Neural cell (in vitro differentiated cells): ENCODE results near the gene COL4A2. TPM values are rescaled to one million over a fixed set of nuclear protein-coding genes. Genes with fewer than 3 reads are reported as not detected.

Experiments
- H2AFZ ChIP-seq: fragments of 200-600, 300-800 bp; sonication (generic), shearing (Covaris generic); 2 replicates; pipeline ENCODE4 v1.6.0; 2014; ENCODE audit warnings: low read depth, mild to moderate bottlenecking, antibody characterized with exemption, low read length, moderate library complexity
- H3F3A ChIP-seq: fragments of 200-600 bp; shearing (Covaris generic); 2 replicates; pipeline ENCODE4 v1.6.1; 2016; ENCODE audit warnings: mild to moderate bottlenecking, moderate library complexity, mixed read lengths, antibody characterized with exemption, low read length; ENCODE audit not compliant: insufficient read depth, poor library complexity, severe bottlenecking
- H3K27ac ChIP-seq: fragments of 200-600, 300-800 bp; sonication (generic), shearing (Covaris generic); 2 replicates; pipeline ENCODE4 v1.5.1; 2014; ENCODE audit warnings: mild to moderate bottlenecking, low read length, moderate library complexity
- H3K27me3 ChIP-seq: fragments of 300-800, 200-600 bp; sonication (generic), shearing (Covaris generic); 2 replicates; pipeline ENCODE4 v1.6.0; 2014; ENCODE audit warnings: mild to moderate bottlenecking, low read depth, low read length, moderate library complexity; ENCODE audit not compliant: insufficient read depth
- H3K36me3 ChIP-seq: fragments of 300-800, 200-600 bp; sonication (generic), shearing (Covaris generic); 2 replicates; pipeline ENCODE4 v1.5.1; 2014; ENCODE audit warnings: mild to moderate bottlenecking, antibody characterized with exemption, low read length, moderate library complexity; ENCODE audit not compliant: insufficient read depth
- H3K4me2 ChIP-seq: fragments of 300-800, 200-600 bp; sonication (generic), shearing (Covaris generic); 2 replicates; pipeline ENCODE4 v1.6.0; 2014; ENCODE audit warnings: mild to moderate bottlenecking, low read length
- H3K4me3 ChIP-seq: fragments of 300-800, 200-600 bp; sonication (generic), shearing (Covaris generic); 2 replicates; pipeline ENCODE4 v1.5.1; 2014; ENCODE audit warnings: mild to moderate bottlenecking, low read length, moderate library complexity
- H3K79me2 ChIP-seq: fragments of 200-600 bp; shearing (Covaris generic); replicated peaks from 2 replicates; pipeline ENCODE4 v1.6.0; 2014; ENCODE audit warnings: mild to moderate bottlenecking, low read length, moderate library complexity; ENCODE audit not compliant: insufficient read depth
- H3K9ac ChIP-seq: fragments of 300-800, 200-600 bp; sonication (generic), shearing (Covaris generic); 2 replicates; pipeline ENCODE4 v1.6.1; 2016; ENCODE audit warnings: mild to moderate bottlenecking, low read length, mixed read lengths
- H3K9me2 ChIP-seq: fragments of 200-600 bp; shearing (Covaris generic); 2 replicates; pipeline ENCODE4 v1.6.1; 2016; ENCODE audit warnings: mild to moderate bottlenecking, low read length, mixed read lengths; ENCODE audit not compliant: insufficient read depth
- H3K9me3 ChIP-seq: fragments of 200-600, 300-800 bp; sonication (generic), shearing (Covaris generic); 2 replicates; pipeline ENCODE4 v1.6.1; 2016; ENCODE audit warnings: mild to moderate bottlenecking, mixed run types, low read length, moderate library complexity, mixed read lengths
- H4K20me1 ChIP-seq: fragments of 200-600 bp; shearing (Covaris generic); 2 replicates; pipeline ENCODE4 v1.6.1; 2016; ENCODE audit warnings: mild to moderate bottlenecking, mixed run types; ENCODE audit not compliant: insufficient read depth
- EP300 ChIP-seq: fragments of 450-650 bp; conservative IDR thresholded peaks from 2 replicates; pipeline ENCODE4 v1.6.1; 2014; ENCODE audit warnings: antibody characterized with exemption, mild to moderate bottlenecking, moderate library complexity; ENCODE audit not compliant: poor library complexity, severe bottlenecking
- EZH2 ChIP-seq: fragments of 200-600, 300-800 bp; shearing (Covaris generic), sonication (generic); IDR thresholded peaks from 2 replicates; pipeline ENCODE4 v1.6.1; 2014; ENCODE audit warnings: antibody characterized with exemption, low read length, borderline replicate concordance, mild to moderate bottlenecking; ENCODE audit not compliant: insufficient read depth, poor library complexity, severe bottlenecking
- MXI1 ChIP-seq: fragments of 450-650 bp; conservative IDR thresholded peaks from 2 replicates; pipeline ENCODE4 v1.6.1; 2014; ENCODE audit warnings: antibody characterized with exemption, mild to moderate bottlenecking; ENCODE audit not compliant: poor library complexity, severe bottlenecking
- POLR2AphosphoS5 ChIP-seq: IDR thresholded peaks from 2 replicates; pipeline ENCODE4 v1.6.1; 2012
- RAD21 ChIP-seq: fragments of 450-650 bp; conservative IDR thresholded peaks from 2 replicates; pipeline ENCODE4 v1.6.1; 2014; ENCODE audit warnings: antibody characterized with exemption, mild to moderate bottlenecking, moderate library complexity
- SMC3 ChIP-seq: fragments of 450-650 bp; conservative IDR thresholded peaks from 2 replicates; pipeline ENCODE4 v1.6.1; 2014; ENCODE audit warnings: antibody characterized with exemption, mild to moderate bottlenecking, moderate library complexity; ENCODE audit not compliant: poor library complexity
- TAF1 ChIP-seq: IDR thresholded peaks from 2 replicates; pipeline ENCODE4 v1.6.1; 2012; ENCODE audit warnings: low read depth
- polyA plus RNA-seq: library from polyadenylated mRNA; depleted of rRNA; stranded (reverse); fragments of >200 nt; gene quantifications from 2 replicates; pipeline ENCODE4 v1.2.3, GENCODE V29; 2014
- TF ChIP-seq, protein P1 (sequence below): fragments of 450-650 bp; IDR thresholded peaks from 2 replicates; pipeline ENCODE4 v1.5.1; 2014; ENCODE audit warnings: antibody characterized with exemption, mild to moderate bottlenecking, moderate library complexity; ENCODE audit not compliant: poor library complexity, severe bottlenecking
- TF ChIP-seq, protein P2 (sequence below): IDR thresholded peaks from 2 replicates; pipeline ENCODE4 v1.6.1; 2012; ENCODE audit warnings: borderline replicate concordance

The COL4A2 gene
- polyA plus RNA-seq, 1 donor from 2014 or later, result 30.8 TPM

DNA sequence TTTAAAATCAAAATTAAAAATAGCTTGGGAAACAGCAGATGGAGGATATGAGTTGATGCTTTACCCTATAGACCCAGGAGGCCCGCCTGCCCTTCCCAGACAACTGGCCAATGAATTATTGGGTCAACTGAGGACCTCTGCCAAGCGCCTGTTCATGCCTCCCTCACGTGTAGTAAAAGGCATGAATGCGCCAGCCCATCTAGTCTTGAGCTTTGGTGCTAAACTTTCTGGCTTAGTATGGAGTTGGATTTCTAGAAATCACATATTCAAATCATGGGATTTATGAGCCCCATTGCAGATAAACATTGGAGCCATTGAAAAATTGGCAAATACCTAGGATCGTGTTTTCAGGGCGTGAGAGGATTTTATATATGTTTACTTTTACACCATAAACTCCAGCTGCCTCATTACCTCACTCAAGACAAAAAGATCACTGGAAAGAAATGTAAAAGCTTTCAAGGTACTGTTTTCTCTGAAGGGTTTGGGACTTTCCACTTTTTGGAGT, 47.1 kb downstream of the COL4A2 start:
- Histone ChIP-seq H3K4me2 (no peak overlapping the region), H3K9ac (no peak overlapping the region), H2AFZ (no peak overlapping the region), H3F3A (no peaks in the 10 kb centered on the region), H4K20me1 (no peaks in the 10 kb centered on the region), H3K79me2 (no peaks in the 10 kb centered on the region), H3K36me3 (no peaks in the 10 kb centered on the region), H3K27me3 (no peaks in the 10 kb centered on the region), H3K4me3 (no peak overlapping the region), H3K9me3 (no peaks in the 10 kb centered on the region), H3K27ac (no peak overlapping the region), H3K9me2 (no peaks in the 10 kb centered on the region)
- TF ChIP-seq EZH2, result no peak

DNA sequence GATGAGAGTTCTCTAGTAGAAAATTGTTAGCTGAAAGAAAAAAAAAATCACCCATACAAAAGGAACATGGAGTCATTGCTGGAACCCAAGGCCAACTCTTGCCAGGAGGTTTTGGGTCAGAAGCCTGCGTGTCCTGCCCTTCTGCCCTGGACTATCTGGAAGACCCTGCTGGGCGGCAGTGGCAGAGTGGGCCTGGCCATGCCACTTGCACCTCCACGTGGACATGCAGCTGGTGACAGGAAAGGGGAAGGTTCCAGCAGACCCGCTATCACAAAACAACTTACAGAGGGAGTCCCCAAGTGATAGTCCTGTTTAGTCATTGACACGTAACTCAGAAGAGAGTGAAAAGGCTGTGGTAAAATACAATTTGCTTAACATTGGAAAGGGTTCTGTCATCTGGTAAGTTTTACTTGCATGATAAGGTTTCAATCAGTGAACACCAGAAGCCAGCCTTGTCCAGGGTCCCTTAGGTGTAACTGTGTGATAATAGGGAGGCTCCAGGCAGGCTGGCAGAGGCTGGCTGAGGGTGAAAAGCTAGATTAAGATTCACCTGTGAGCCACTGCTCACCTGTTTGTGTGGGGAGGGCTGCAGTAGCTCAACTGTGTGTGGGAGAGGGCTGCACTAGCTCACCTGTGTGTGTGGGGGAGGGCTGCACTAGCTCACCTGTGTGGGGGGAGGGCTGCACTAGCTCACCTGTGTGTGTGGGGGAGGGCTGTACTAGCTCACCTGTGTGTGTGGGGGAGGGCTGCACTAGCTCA, 47.8 kb downstream of the COL4A2 start:
- H3K9me3 ChIP-seq, result no peaks in the 10 kb centered on the region
- TF ChIP-seq EP300 (no peak), POLR2AphosphoS5 (no peak), SMC3 (no peak)
- TF ChIP-seq, protein P1, sequence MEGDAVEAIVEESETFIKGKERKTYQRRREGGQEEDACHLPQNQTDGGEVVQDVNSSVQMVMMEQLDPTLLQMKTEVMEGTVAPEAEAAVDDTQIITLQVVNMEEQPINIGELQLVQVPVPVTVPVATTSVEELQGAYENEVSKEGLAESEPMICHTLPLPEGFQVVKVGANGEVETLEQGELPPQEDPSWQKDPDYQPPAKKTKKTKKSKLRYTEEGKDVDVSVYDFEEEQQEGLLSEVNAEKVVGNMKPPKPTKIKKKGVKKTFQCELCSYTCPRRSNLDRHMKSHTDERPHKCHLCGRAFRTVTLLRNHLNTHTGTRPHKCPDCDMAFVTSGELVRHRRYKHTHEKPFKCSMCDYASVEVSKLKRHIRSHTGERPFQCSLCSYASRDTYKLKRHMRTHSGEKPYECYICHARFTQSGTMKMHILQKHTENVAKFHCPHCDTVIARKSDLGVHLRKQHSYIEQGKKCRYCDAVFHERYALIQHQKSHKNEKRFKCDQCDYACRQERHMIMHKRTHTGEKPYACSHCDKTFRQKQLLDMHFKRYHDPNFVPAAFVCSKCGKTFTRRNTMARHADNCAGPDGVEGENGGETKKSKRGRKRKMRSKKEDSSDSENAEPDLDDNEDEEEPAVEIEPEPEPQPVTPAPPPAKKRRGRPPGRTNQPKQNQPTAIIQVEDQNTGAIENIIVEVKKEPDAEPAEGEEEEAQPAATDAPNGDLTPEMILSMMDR, result no peak
- H4K20me1 ChIP-seq, result no peaks in the 10 kb centered on the region
- no peaks in the 10 kb centered on the region for H3K79me2 ChIP-seq
- no peaks in the 10 kb centered on the region for H3F3A ChIP-seq
- H3K9ac ChIP-seq, result no peak overlapping the region
- no peak overlapping the region for H3K4me2 ChIP-seq
- H3K27me3 ChIP-seq, result no peaks in the 10 kb centered on the region
- no peak overlapping the region for H3K4me3 ChIP-seq
- H3K36me3 ChIP-seq, result no peaks in the 10 kb centered on the region
- H3K27ac ChIP-seq, result no peak overlapping the region
- no peak overlapping the region for H2AFZ ChIP-seq
- no peaks in the 10 kb centered on the region for H3K9me2 ChIP-seq

DNA sequence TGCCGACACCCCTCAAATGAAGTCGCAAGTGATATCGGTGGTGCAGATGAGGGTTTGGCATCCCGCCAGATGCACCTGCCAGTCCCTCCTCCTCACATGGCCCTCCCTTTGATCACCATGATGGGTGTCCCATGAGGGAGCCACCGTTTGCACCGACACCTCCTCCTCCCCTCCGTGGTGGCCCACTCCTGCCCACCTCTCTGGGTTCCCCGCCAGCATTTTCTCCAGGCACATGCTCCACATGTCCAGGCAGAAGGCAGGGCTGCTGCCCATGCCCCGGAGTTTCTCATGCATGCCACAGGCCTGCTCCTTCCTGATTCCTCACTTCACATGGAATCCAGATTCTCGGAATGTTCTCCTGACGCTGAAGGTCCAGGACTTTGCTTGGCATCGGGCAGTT, 49.3 kb downstream of the COL4A2 start:
- no peak overlapping the region for H2AFZ ChIP-seq
- H3K79me2 ChIP-seq, result no peaks in the 10 kb centered on the region
- no peaks in the 10 kb centered on the region for H3K36me3 ChIP-seq
- H3K4me3 ChIP-seq, result no peak overlapping the region
- TF ChIP-seq, protein P1, result no peak
- TF ChIP-seq TAF1, result no peak
- TF ChIP-seq MXI1, result no peak
- TF ChIP-seq RAD21, result no peak
- no peak for TF ChIP-seq SMC3
- no peak for TF ChIP-seq EP300
- TF ChIP-seq, protein P2, sequence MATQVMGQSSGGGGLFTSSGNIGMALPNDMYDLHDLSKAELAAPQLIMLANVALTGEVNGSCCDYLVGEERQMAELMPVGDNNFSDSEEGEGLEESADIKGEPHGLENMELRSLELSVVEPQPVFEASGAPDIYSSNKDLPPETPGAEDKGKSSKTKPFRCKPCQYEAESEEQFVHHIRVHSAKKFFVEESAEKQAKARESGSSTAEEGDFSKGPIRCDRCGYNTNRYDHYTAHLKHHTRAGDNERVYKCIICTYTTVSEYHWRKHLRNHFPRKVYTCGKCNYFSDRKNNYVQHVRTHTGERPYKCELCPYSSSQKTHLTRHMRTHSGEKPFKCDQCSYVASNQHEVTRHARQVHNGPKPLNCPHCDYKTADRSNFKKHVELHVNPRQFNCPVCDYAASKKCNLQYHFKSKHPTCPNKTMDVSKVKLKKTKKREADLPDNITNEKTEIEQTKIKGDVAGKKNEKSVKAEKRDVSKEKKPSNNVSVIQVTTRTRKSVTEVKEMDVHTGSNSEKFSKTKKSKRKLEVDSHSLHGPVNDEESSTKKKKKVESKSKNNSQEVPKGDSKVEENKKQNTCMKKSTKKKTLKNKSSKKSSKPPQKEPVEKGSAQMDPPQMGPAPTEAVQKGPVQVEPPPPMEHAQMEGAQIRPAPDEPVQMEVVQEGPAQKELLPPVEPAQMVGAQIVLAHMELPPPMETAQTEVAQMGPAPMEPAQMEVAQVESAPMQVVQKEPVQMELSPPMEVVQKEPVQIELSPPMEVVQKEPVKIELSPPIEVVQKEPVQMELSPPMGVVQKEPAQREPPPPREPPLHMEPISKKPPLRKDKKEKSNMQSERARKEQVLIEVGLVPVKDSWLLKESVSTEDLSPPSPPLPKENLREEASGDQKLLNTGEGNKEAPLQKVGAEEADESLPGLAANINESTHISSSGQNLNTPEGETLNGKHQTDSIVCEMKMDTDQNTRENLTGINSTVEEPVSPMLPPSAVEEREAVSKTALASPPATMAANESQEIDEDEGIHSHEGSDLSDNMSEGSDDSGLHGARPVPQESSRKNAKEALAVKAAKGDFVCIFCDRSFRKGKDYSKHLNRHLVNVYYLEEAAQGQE, result no peak
- no peak for TF ChIP-seq POLR2AphosphoS5
- TF ChIP-seq EZH2, result no peak
- H3K27me3 ChIP-seq, result no peaks in the 10 kb centered on the region
- H3K9me3 ChIP-seq, result no peaks in the 10 kb centered on the region
- no peaks in the 10 kb centered on the region for H3F3A ChIP-seq
- no peaks in the 10 kb centered on the region for H3K9me2 ChIP-seq
- no peak overlapping the region for H3K9ac ChIP-seq
- H4K20me1 ChIP-seq, result no peaks in the 10 kb centered on the region
- no peak overlapping the region for H3K27ac ChIP-seq
- no peak overlapping the region for H3K4me2 ChIP-seq
